IMR-90 (cell line): Measurements from ENCODE around the gene MDFI. TPM values are rescaled to one million over a fixed set of nuclear protein-coding genes. Genes with fewer than 3 reads are reported as not detected.

ENCODE experiments used
- ATAC-seq: fragments of 200-7000 bp; cut with Tn5 transposase; 2 replicates; pipeline ENCODE4 v1.9.1; 2020; ENCODE audit warnings: low read depth, mild to moderate bottlenecking, moderate library complexity
- BruUV-seq: library from RNA; stranded (reverse); fragments of 400-500 nt; replicated peaks from 2 replicates; lab custom pipeline; 2021; lab: Mats Ljungman, UMichigan
- CTCF ChIA-PET: fragments of 300-600 bp; formaldehyde crosslinking; extraction: SDS; loops from one replicate; lab custom pipeline; 2021; ENCODE audit warnings: antibody characterized with exemption; lab: Yijun Ruan, JAX
- POLR2A ChIA-PET: fragments of 300-600 bp; sonication (Branson Sonifier 250); formaldehyde crosslinking; loops from one replicate; lab custom pipeline; 2022; ENCODE audit warnings: antibody characterized with exemption; ENCODE audit not compliant: unreplicated experiment; lab: Charles Lee
- DNase-seq: peaks from one replicate; pipeline ENCODE4 v3.0.0; 2013
- H2AFZ ChIP-seq: replicated peaks from 2 replicates; pipeline ENCODE3; 2013; ENCODE audit warnings: low read length, mild to moderate bottlenecking; ENCODE audit not compliant: poor library complexity
- H2AK5ac ChIP-seq: 2 replicates; pipeline ENCODE4 v1.6.1; 2013; ENCODE audit warnings: low read depth, low read length, inconsistent platforms
- H2AK9ac ChIP-seq: replicated peaks from 2 replicates; pipeline ENCODE3; 2013; ENCODE audit warnings: mild to moderate bottlenecking, low read depth, low read length, moderate library complexity; ENCODE audit not compliant: poor library complexity
- H2BK120ac ChIP-seq: 2 replicates; pipeline ENCODE4 v1.6.1; 2013; ENCODE audit warnings: low read depth, low read length, inconsistent platforms
- H2BK15ac ChIP-seq: 3 replicates; pipeline ENCODE4 v1.6.1; 2013; ENCODE audit warnings: low read depth, low read length, inconsistent platforms
- H2BK20ac ChIP-seq: 2 replicates; pipeline ENCODE4 v1.6.1; 2013; ENCODE audit warnings: low read depth, mild to moderate bottlenecking, inconsistent platforms, low read length, moderate library complexity
- H2BK5ac ChIP-seq: 2 replicates; pipeline ENCODE4 v1.6.1; 2013; ENCODE audit warnings: mild to moderate bottlenecking, low read depth, low read length, inconsistent platforms; ENCODE audit not compliant: poor library complexity, severe bottlenecking
- H3K14ac ChIP-seq: replicated peaks from 2 replicates; pipeline ENCODE4 v1.6.1; 2013; ENCODE audit warnings: low read depth, low read length, inconsistent platforms
- H3K18ac ChIP-seq: 2 replicates; pipeline ENCODE4 v1.6.1; 2013; ENCODE audit warnings: low read depth, low read length, control low read depth
- H3K23ac ChIP-seq: 2 replicates; pipeline ENCODE4 v1.6.1; 2013; ENCODE audit warnings: low read depth, low read length, inconsistent platforms
- H3K27ac ChIP-seq: 2 replicates; pipeline ENCODE4 v1.5.1; 2013; ENCODE audit warnings: mild to moderate bottlenecking, control low read depth, low read length; ENCODE audit not compliant: insufficient read depth
- H3K27me3 ChIP-seq: 2 replicates; pipeline ENCODE4 v1.6.1; 2013; ENCODE audit warnings: low read length; ENCODE audit not compliant: control insufficient read depth, insufficient read depth
- H3K36me3 ChIP-seq: 2 replicates; pipeline ENCODE4 v1.6.1; 2013; ENCODE audit warnings: low read length, mixed read lengths; ENCODE audit not compliant: control insufficient read depth, insufficient read depth
- H3K4ac ChIP-seq: 2 replicates; pipeline ENCODE4 v1.6.1; 2013; ENCODE audit warnings: low read depth, low read length, inconsistent platforms
- H3K4me1 ChIP-seq: 2 replicates; pipeline ENCODE4 v1.6.1; 2013; ENCODE audit warnings: low read length, mixed read lengths; ENCODE audit not compliant: control insufficient read depth, insufficient read depth
- H3K4me2 ChIP-seq: 2 replicates; pipeline ENCODE4 v1.6.1; 2013; ENCODE audit warnings: low read depth, mild to moderate bottlenecking, control low read depth, low read length, moderate library complexity
- H3K4me3 ChIP-seq: 2 replicates; pipeline ENCODE4 v1.5.1; 2013; ENCODE audit warnings: low read depth, mild to moderate bottlenecking, control low read depth, low read length, moderate library complexity; ENCODE audit not compliant: insufficient read depth
- H3K56ac ChIP-seq: 2 replicates; pipeline ENCODE4 v1.6.1; 2013; ENCODE audit warnings: low read length, inconsistent platforms; ENCODE audit not compliant: insufficient read depth; ENCODE audit errors: extremely low read depth
- H3K79me1 ChIP-seq, 2 experiments: 2 replicates each; pipeline ENCODE4 v1.6.1; 2013; ENCODE audit warnings: low read length in 2 of 2, inconsistent platforms in 1 of 2, low read depth in 1 of 2
- H3K9ac ChIP-seq: 2 replicates; pipeline ENCODE4 v1.6.1; 2013; ENCODE audit warnings: low read depth, low read length, control low read depth
- H3K9me1 ChIP-seq: 2 replicates; pipeline ENCODE4 v1.6.1; 2013; ENCODE audit warnings: low read length, inconsistent platforms; ENCODE audit not compliant: insufficient read depth
- H3K9me3 ChIP-seq: 2 replicates; pipeline ENCODE4 v1.6.1; 2013; ENCODE audit warnings: low read length; ENCODE audit not compliant: control insufficient read depth, insufficient read depth
- H4K20me1 ChIP-seq: 2 replicates; pipeline ENCODE4 v1.6.1; 2013; ENCODE audit warnings: low read length, inconsistent platforms; ENCODE audit not compliant: insufficient read depth
- H4K5ac ChIP-seq: 2 replicates; pipeline ENCODE4 v1.6.1; 2013; ENCODE audit warnings: mild to moderate bottlenecking, low read depth, low read length, control low read depth
- H4K8ac ChIP-seq, 2 experiments: 2 replicates each; pipeline ENCODE4 v1.6.1; 2013; ENCODE audit warnings: low read depth in 2 of 2, low read length in 2 of 2, control low read depth in 1 of 2, inconsistent platforms in 1 of 2
- H4K91ac ChIP-seq: 2 replicates; pipeline ENCODE4 v1.6.1; 2013; ENCODE audit warnings: low read depth, low read length, inconsistent platforms; ENCODE audit not compliant: insufficient read depth
- NFE2L2 ChIP-seq: fragments of 150-350 bp; IDR thresholded peaks from 2 replicates; pipeline ENCODE4 v1.6.1; 2016; ENCODE audit warnings: low read depth, mild to moderate bottlenecking, low read length
- POLR2A ChIP-seq: IDR thresholded peaks from 2 replicates; pipeline ENCODE4 v1.6.1; 2012; ENCODE audit warnings: mild to moderate bottlenecking, low read depth, low read length
- WGBS, 2 experiments: methylation state at CpG; one replicate each; pipeline versions ENCODE4 v1.1.5 to v1.1.7; 2013; ENCODE audit warnings: missing lambda C conversion rate in 2 of 2; ENCODE audit not compliant: insufficient read length in 1 of 2; ENCODE audit errors: extremely low coverage in 2 of 2; 5-methylcytosine and 5-hydroxymethylcytosine counted together
- dilution Hi-C: fragments of 300-500 bp; cut with HindIII; formaldehyde crosslinking; loops from one replicate; pipeline ENCODE4 v1.14.3; 2018; ENCODE audit warnings: low sequenced_read_pairs; ENCODE audit not compliant: unreplicated experiment
- in situ Hi-C: fragments of 300-500 bp; cut with MboI; formaldehyde crosslinking; loops from 3 replicates; pipeline ENCODE4 v1.14.3; 2019; ENCODE audit warnings: low sequenced_read_pairs, inconsistent platforms, mixed read lengths
- intact Hi-C: fragments of 100-400 bp; cut with micrococcal nuclease; formaldehyde crosslinking; loops from 2 replicates; pipeline ENCODE4 v1.10.0; 2022
- polyA plus RNA-seq, 3 experiments: library from polyadenylated mRNA; depleted of rRNA; stranded (reverse); fragments of >200 nt; gene quantifications; 2 replicates each; pipeline ENCODE4 v1.2.3, GENCODE V29; 2012; ENCODE audit warnings: low replicate concordance in 1 of 3
- total RNA-seq: library from RNA; depleted of rRNA; stranded (reverse); fragments of >200 nt; gene quantifications from 2 replicates; pipeline ENCODE4 v1.2.3, GENCODE V29; 2012

MDFI gene
- total and polyA plus RNA-seq, 2 of the 4 experiments (the other 2 are of a cell fraction) = 0.18 to 0.29 TPM

DNA sequence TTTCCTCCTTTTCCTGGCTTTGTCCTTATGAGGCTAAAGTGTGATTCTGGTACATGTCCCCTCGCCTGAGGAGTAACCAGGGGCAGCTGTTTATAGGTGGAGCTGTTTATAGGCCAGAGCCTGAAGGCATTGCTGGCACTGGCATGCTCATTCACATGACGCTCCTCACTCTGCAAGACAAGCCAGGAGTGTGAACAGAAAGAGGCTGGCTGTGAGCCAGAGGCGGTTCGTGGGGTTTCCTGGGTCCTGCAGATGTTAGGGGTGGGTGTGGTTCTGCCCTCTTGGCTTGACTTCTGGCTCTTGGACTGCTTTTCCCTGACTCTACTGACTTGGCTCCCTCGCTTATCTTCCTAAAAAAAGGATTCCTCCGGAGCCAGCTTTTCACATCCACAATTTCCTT, 12.8 kb upstream of the MDFI start:
- Histone ChIP-seq H2AK9ac (no peak overlapping the region), H3K9ac (no peak overlapping the region), H4K91ac (no peak overlapping the region), H3K4me3 (no peak overlapping the region), H3K4me2 (no peak overlapping the region), H3K14ac (no peak overlapping the region), H2BK20ac (no peak overlapping the region), H4K8ac (no peak overlapping the region), H3K9me1 (no peaks in the 10 kb centered on the region), H3K27ac (no peak overlapping the region), H4K20me1 (no peaks in the 10 kb centered on the region), H3K36me3 (no peaks in the 10 kb centered on the region), H3K4me1 (no peaks in the 10 kb centered on the region), H3K9me3 (peaks cover 9% of the 10 kb centered on the region), H3K4ac (no peak overlapping the region), H3K18ac (no peak overlapping the region), H2BK120ac (no peak overlapping the region), H2AFZ (no peak overlapping the region), H2AK5ac (no peak overlapping the region), H4K5ac (no peak overlapping the region), H3K56ac (no peak overlapping the region), H2BK5ac (no peak overlapping the region), H2BK15ac (no peak overlapping the region), H3K23ac (no peak overlapping the region), H3K27me3 (peaks cover 32% of the 10 kb centered on the region), H3K79me1 (no peaks in the 10 kb centered on the region)
- DNase-seq = no peak
- TF ChIP-seq POLR2A (no peak), NFE2L2 (no peak)
- BruUV-seq = no TSS peak
- dilution Hi-C loops (no loop called here), in situ Hi-C loops (no loop called here), intact Hi-C loops (no loop called here)
- ChIA-PET POLR2A (no interaction called here), CTCF (no interaction called here)
- WGBS, 2 experiments = 39% methylated on average over 2 of the region's 6 CpGs; no CpG with 5 or more reads in 1 of the 2 experiments
- no peak for ATAC-seq
